GM12892 (cell line): ENCODE measurements around the gene GPR84.
"Not testable (repeated sequence)": the region's sequence is repeated elsewhere in the genome, so short reads cannot be mapped to it uniquely, and the experiment has no call there.

Experiments
- DNase-seq: peaks from one replicate; pipeline ENCODE4 v3.0.0; 2011; ENCODE audit not compliant: insufficient read length
- FAIRE-seq: peaks from 2 replicates; lab custom pipeline; 2011; peaks lifted over from hg19 to GRCh38; lab: Jason Lieb, UNC
- POLR2A ChIP-seq: IDR thresholded peaks from 2 replicates; pipeline ENCODE4 v1.6.1; 2011; ENCODE audit warnings: low read depth, low read length, control low read depth
- POLR2AphosphoS5 ChIP-seq: IDR thresholded peaks from 2 replicates; pipeline ENCODE4 v1.6.1; 2011; ENCODE audit warnings: low read depth, low read length, control low read depth
- TAF1 ChIP-seq: IDR thresholded peaks from 2 replicates; pipeline ENCODE4 v1.6.1; 2011; ENCODE audit warnings: low read depth, mild to moderate bottlenecking, control low read depth, low read length, borderline replicate concordance

GPR84 gene

DNA sequence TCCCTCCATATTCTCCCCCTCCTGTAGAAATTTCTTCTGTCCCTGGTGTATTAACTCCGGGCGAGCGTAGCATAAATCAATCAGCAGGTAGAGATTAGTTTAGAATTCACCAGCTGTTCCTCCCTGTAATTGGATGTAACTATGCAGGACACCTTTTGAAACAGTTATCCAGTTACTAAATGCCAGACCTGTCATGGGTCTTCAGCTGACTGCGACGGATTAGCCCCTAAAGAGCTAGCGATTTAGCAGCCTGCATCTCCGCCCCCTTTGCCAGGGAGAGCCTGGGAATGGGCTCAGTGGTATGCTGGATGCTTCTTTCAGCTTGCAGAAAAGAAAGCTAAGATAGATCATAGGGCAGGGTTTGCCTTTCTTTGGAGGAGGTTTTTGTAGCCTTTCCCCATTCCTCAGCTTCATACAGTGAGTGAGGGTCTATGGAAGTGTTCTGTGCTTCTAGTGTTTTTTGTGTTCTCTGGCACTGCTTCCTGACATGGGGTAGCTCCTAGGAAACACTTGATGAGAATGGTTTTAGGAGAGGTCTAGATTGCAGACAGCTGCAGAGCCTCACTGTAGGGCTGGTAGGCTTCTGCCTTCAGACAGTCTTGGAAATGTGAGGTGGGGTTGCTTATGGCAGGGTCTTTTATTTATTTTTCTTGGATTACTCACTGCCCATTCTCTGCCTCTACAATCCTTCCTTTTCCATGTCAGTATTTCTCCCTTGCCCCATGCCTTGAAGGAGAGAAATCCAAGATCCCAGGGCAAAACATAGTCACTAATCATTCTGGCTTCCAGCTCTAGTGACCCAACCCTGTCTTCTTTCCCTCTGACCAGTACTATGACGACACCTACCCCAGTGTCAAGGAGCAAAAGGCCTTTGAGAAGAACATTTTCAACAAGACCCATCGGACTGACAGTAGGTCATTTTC lies 22.6 kb downstream of the GPR84 start:
- no peak for FAIRE-seq
- TF ChIP-seq POLR2AphosphoS5 = no peak
- no peak for TF ChIP-seq TAF1
- no peak for TF ChIP-seq POLR2A
- DNase-seq = no peak

- FAIRE-seq = no peak
- TF ChIP-seq TAF1 (no peak), POLR2A (no peak), POLR2AphosphoS5 (no peak)
- no peak for DNase-seq
These were observed 23.4 kb downstream of the GPR84 start for GRCh38 chr12:54340846-54341245.

DNA sequence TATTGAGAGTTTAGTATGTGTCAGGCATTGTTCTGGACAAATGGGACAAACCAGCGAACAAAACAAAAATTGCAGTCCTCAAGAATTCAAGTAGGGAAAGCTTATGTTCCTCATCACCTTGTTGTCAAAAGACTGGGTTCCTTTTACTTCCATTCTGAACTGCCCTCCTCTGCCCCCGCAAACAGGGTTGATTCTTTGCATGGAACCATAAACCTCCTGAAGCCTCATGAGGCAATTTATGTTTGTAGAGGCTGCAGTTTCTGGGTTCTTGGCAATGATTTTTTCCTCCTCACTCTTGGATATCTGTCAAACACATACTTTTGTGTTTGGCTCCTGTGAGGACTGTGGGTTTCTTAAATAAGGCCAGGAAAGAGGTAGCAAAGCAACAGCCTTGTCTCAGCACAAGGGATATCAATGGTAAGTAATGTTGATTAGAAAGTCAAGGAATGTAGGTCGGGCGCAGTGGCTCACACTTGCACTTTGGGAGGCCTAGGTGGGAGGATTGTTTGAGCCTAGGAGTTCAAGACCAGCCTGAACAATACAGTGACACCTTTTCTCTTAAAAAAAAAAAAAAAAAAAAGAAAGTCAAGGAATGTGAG lies 25.5 kb downstream of the GPR84 start:
- TF ChIP-seq POLR2A (no peak), TAF1 (no peak), POLR2AphosphoS5 (no peak)
- DNase-seq = no peak
- no peak for FAIRE-seq

DNA sequence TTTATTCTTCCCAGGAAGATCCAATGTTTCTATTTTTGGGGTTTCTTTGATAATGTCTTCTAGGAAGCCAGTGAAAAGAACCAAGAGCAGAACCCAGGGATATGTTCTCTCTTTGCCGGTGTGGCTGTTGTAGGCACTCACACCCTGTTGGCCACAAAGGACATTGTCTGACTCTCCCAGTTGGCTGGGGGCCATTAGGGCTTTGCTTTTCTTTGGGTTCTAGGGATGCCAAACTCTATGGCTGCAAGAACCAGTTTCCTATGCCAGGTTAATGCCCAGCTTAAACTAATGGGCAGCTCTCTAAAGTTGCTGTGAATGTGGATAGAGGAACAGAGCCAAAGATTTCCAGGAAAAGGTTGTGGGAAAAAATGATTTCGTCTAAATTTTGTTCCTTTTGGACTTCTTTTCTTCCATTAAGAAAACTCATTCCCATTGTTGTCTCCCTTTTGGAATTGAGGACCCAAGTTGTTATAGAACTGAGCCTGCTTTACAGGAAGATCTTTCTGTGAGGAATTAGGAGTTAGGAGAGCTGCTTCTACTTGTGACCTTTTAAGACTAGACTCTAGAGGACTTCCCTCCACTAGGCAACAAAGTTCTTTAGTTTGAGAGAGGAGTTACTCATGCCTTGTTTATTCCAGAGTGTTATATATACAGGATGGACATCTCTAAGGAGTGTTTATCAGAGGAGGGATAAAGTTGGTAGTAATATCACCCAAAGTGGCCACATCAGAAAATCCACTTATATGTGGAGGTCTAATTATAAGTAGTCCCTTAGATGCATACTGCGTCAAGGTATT lies 26.2 kb downstream of the GPR84 start:
- no peak for TF ChIP-seq POLR2A
- no peak for TF ChIP-seq TAF1
- TF ChIP-seq POLR2AphosphoS5 = no peak
- FAIRE-seq (no peak), DNase-seq (no peak)

- DNase-seq (no peak), FAIRE-seq (no peak)
- TF ChIP-seq POLR2AphosphoS5 (no peak), TAF1 (no peak), POLR2A (no peak)
These were observed 26.9 kb downstream of the GPR84 start for GRCh38 chr12:54337280-54337842.

GRCh38 chr12:54333420-54334034 lies 30.8 kb downstream of the GPR84 start:
- no peak for FAIRE-seq
- DNase-seq = no peak
- TF ChIP-seq POLR2AphosphoS5 (no peak), POLR2A (no peak), TAF1 (no peak)

DNA sequence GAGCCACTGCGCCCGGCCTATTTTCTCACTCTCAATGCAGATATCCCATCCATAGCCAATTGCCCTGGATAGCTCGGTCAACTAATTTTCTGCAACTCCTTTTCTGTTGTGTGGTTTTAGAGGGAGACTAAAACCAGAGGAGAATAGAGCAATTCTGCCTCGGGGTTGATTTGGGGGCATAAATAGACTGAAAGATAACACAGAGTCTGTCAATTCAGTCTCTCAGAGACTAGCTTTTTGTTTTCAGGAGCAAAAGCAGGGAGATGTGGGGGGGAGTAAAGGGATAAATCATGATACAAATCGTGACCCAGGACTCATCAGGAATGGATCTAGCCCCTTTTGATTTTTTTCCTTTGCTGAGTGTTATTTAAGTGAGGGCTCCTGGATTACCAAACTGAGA lies 32.8 kb downstream of the GPR84 start:
- FAIRE-seq = no peak
- TF ChIP-seq POLR2A (no peak), TAF1 (no peak), POLR2AphosphoS5 (no peak)
- no peak for DNase-seq

DNA sequence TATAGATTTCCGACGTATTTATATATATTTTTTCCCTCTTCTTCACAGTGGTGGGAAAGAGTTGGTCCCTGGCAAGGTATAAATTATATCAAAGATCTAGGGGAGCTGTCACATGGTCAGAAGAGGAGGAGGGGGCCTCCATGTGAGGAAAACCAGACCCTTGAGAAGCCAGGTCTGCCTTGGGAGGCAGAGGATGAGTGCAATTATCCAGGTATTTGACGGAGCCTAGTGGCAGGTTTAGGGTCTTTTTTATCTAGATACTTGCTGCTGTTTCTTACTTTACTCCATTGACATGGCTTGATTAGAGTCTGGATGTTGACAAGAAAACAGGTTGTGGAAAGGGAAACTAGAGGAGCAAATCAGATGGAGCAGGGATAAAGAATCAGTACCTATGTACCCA lies 33.8 kb downstream of the GPR84 start:
- DNase-seq = no peak
- no peak for FAIRE-seq
- TF ChIP-seq POLR2AphosphoS5 = no peak

GRCh38 chr12:54329759-54330158 lies 34.5 kb downstream of the GPR84 start:
- FAIRE-seq = no peak
- no peak for DNase-seq
- TF ChIP-seq TAF1 = no peak

- DNase-seq (no peak), FAIRE-seq (no peak)
- TF ChIP-seq POLR2A (no peak), POLR2AphosphoS5 (no peak), TAF1 (no peak)
These were observed 35.5 kb downstream of the GPR84 start for GRCh38 chr12:54328595-54329337.

DNA sequence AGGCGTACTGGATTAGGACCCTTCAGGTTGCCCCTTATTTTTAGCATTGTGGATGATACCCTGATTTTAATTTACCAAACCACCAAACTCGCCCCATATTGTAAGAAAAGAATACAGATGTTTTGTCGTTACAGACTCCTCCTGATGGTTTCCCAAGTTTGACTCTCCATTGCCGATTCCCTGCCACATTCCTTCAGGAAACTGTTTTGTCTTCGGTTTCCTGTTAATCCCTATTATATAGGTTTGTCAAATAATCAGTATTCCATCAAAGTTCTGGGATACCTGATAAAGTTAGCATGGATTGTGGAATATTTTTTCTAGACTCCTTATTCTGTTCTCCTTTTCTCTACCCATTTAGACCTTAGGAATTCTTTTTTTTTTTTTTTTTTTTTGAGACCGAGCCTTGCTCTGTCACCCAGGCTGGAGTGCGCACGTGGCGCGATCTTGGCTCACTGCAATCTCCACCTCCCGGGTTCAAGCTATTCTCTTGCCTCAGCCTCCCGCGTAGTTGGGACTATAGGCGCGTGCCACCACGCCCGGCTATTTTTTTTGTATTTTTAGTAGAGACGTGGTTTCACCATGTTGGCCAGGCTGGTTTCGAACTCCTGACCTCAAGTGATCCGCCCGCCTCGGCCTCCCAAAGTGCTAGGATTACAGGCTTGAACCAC lies 38.7 kb downstream of the GPR84 start:
- not testable (repeated sequence) for DNase-seq, FAIRE-seq
